DND-41 (cell line): Measurements from ENCODE around the gene SEL1L2.

Source experiments
- ATAC-seq: fragments of 200-7000 bp; cut with Tn5 transposase; 3 replicates; pipeline ENCODE4 v1.9.1; 2021; ENCODE audit warnings: low read depth; ENCODE audit not compliant: insufficient read depth
- DNase-seq: peaks from one replicate; pipeline ENCODE4 v3.0.0-alpha.2; 2020
- H2AFZ ChIP-seq: 2 replicates; pipeline ENCODE4 v1.6.0; 2012; ENCODE audit warnings: low read depth, low read length
- H3K27ac ChIP-seq: 2 replicates; pipeline ENCODE4 v1.5.1; 2012; ENCODE audit warnings: low read length, inconsistent platforms
- H3K27me3 ChIP-seq: fragments of 200-600 bp; sonication (generic); 2 replicates; pipeline ENCODE4 v1.6.0; 2012; ENCODE audit warnings: low read length, mild to moderate bottlenecking, inconsistent platforms; ENCODE audit not compliant: insufficient read depth, poor library complexity
- H3K36me3 ChIP-seq: 2 replicates; pipeline ENCODE4 v1.5.1; 2012; ENCODE audit warnings: low read length, inconsistent platforms; ENCODE audit not compliant: insufficient read depth
- H3K4me1 ChIP-seq: 2 replicates; pipeline ENCODE4 v1.5.1; 2012; ENCODE audit warnings: mild to moderate bottlenecking, low read length; ENCODE audit not compliant: insufficient read depth
- H3K4me2 ChIP-seq: 2 replicates; pipeline ENCODE4 v1.6.0; 2012; ENCODE audit warnings: mild to moderate bottlenecking, moderate library complexity, low read length, inconsistent platforms; ENCODE audit not compliant: insufficient read depth
- H3K4me3 ChIP-seq, 2 experiments: fragments of 200-600 bp in 1 of 2; shearing (Covaris generic) in 1 of 2; 2 replicates each; pipeline ENCODE4 v1.5.1; 2012 to 2016; ENCODE audit warnings: inconsistent platforms in 2 of 2, low read length in 2 of 2, mild to moderate bottlenecking in 2 of 2, low read depth in 1 of 2, moderate library complexity in 1 of 2
- H3K79me2 ChIP-seq: 2 replicates; pipeline ENCODE4 v1.6.0; 2012; ENCODE audit warnings: low read length, inconsistent platforms; ENCODE audit not compliant: insufficient read depth
- H3K9ac ChIP-seq: 2 replicates; pipeline ENCODE4 v1.6.0; 2012; ENCODE audit warnings: low read depth, mild to moderate bottlenecking, inconsistent platforms, low read length, moderate library complexity
- H3K9me3 ChIP-seq: 2 replicates; pipeline ENCODE4 v1.5.1; 2012; ENCODE audit warnings: low read length, moderate library complexity, mild to moderate bottlenecking, inconsistent platforms; ENCODE audit not compliant: insufficient read depth, severe bottlenecking
- H4K20me1 ChIP-seq: 2 replicates; pipeline ENCODE4 v1.6.0; 2012; ENCODE audit warnings: low read length; ENCODE audit not compliant: insufficient read depth
- EZH2 ChIP-seq: IDR thresholded peaks from 3 replicates; pipeline ENCODE4 v1.6.1; 2012; ENCODE audit warnings: borderline replicate concordance, low read depth, mild to moderate bottlenecking, moderate library complexity, low read length, inconsistent platforms; ENCODE audit not compliant: severe bottlenecking
- TF ChIP-seq, protein P1 (sequence below): IDR thresholded peaks from 2 replicates; pipeline ENCODE4 v1.5.1; 2012; ENCODE audit warnings: borderline replicate concordance, low read length, moderate library complexity, mild to moderate bottlenecking; ENCODE audit not compliant: poor library complexity, severe bottlenecking; ENCODE audit errors: extremely low read depth

The SEL1L2 gene

DNA sequence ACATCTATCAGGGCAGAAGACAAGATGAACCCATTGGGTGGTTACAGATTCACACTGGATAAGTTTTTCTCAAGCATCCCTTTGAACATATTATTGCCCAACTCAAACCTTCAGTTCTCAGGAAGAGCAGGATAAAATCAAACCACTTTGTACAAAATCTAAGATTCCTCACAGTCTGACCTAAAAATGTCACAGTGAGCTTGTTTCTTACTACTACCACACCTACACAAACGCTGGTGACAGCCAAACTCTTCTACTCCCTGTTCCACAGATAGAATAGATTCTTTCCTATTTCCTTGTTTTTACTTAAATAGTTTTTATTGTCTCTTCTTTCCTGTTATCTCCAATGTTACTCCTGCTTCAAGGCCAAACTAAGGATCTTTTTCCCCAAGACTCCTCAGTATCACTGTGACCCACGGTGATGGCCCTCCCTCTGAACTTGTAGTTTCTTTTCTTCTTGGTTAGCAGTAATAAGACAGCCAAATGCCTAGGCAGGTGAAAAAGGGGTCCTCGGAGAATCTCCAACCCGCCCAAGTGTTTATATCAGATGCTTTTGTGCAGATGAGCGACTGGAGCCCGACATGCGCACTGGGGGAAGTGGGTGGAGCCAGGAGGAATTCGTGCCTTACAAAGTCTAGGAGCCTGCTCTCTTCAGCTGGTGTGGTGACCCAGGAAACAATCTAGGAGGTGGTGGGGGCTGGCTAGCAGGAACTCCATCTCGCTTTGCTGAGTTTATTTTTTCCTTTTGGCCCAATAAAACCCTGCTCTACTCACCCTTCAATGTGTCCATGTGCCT is 53.4 kb downstream of the SEL1L2 start:
- ATAC-seq (no peak), DNase-seq (no peak)
- H4K20me1 ChIP-seq: no peaks in the 10 kb centered on the region
- H3K4me1 ChIP-seq: no peaks in the 10 kb centered on the region
- TF ChIP-seq, protein P1, sequence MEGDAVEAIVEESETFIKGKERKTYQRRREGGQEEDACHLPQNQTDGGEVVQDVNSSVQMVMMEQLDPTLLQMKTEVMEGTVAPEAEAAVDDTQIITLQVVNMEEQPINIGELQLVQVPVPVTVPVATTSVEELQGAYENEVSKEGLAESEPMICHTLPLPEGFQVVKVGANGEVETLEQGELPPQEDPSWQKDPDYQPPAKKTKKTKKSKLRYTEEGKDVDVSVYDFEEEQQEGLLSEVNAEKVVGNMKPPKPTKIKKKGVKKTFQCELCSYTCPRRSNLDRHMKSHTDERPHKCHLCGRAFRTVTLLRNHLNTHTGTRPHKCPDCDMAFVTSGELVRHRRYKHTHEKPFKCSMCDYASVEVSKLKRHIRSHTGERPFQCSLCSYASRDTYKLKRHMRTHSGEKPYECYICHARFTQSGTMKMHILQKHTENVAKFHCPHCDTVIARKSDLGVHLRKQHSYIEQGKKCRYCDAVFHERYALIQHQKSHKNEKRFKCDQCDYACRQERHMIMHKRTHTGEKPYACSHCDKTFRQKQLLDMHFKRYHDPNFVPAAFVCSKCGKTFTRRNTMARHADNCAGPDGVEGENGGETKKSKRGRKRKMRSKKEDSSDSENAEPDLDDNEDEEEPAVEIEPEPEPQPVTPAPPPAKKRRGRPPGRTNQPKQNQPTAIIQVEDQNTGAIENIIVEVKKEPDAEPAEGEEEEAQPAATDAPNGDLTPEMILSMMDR: no peak
- no peak for TF ChIP-seq EZH2
- H3K36me3 ChIP-seq: no peaks in the 10 kb centered on the region
- H3K9ac ChIP-seq: no peak overlapping the region
- no peak overlapping the region for H3K27ac ChIP-seq
- no peaks in the 10 kb centered on the region for H3K9me3 ChIP-seq
- H2AFZ ChIP-seq: no peak overlapping the region
- H3K4me2 ChIP-seq: no peak overlapping the region
- H3K27me3 ChIP-seq: peaks cover 17% of the 10 kb centered on the region
- no peak overlapping the region for H3K4me3 ChIP-seq
- no peaks in the 10 kb centered on the region for H3K79me2 ChIP-seq

DNA sequence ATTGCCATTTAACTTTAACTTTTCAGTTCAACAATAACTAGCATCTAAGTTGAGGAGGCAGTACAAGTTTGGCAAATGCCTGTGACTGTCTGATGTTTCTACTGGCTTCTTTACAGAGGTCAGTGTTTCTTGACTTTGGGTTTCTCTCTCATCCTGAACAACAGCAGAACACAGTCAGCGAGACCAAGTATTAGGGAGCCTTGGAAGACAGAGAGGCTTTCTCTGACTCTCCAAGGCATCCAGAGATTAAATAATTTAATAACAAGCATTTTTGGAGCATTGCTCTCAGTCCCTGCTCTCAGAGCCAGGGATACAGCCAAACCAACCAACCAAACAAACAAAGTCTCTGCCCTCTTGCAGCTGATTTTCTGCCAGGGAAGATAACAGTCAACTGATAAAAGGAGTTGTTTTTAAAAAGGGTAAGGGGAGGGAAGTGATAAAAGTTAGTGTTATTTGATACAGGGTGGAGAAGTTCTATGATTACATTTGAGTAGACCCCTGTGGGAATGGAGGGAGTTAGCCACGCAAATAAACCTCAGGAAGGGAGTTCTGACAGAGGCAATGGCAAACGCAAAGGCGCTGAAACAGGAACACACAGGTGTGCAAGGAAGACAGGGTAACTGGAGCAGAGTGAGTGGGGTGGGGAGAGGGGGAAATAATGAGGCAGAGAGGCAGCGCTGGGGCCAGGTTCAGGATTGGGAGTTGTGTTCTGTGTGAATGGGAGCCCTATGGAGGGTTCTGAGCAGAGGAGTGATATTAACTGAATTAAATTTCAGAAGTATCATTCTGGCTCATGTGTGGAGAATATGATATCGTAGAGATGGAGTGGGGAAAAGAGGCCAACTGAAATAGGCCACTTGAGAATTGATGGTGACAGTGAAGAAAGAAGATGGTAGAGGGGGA is 55.2 kb downstream of the SEL1L2 start:
- Histone ChIP-seq H3K79me2 (no peaks in the 10 kb centered on the region), H3K4me3 (no peak overlapping the region), H3K9ac (no peak overlapping the region), H2AFZ (peak overlapping the region; percentile 47; the same call in 1 of the 2 replicates), H3K36me3 (no peaks in the 10 kb centered on the region), H3K4me2 (no peak overlapping the region), H3K27ac (no peak overlapping the region), H3K4me1 (no peaks in the 10 kb centered on the region), H4K20me1 (no peaks in the 10 kb centered on the region), H3K27me3 (peaks cover 11% of the 10 kb centered on the region), H3K9me3 (no peaks in the 10 kb centered on the region)
- ATAC-seq (no peak), DNase-seq (no peak)
- TF ChIP-seq, protein P1: no peak
- no peak for TF ChIP-seq EZH2

DNA sequence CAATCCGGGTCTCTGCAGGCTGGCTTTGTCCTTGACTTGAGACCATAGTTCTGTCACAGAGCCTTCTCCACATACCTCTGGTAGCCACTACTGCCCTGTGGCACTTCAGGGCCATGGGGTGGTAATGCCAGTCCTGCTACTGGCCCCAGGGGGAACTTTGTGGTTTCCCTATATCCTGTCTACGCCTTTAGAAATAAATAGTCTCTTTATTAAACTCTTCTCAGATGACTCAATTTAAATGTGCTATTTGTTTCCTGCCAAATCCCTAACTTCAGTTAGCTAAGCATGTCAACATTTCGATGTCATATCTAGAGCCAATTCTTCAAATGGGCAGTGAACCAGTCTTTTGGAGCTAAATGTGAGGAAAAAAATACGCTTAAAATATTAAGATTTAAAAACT is 60.1 kb downstream of the SEL1L2 start:
- ATAC-seq (peak; percentile 47; the same call in 2 of the 3 replicates), DNase-seq (no peak)
- no peaks in the 10 kb centered on the region for H3K36me3 ChIP-seq
- no peak for TF ChIP-seq EZH2
- TF ChIP-seq, protein P1: no peak
- H3K9me3 ChIP-seq: no peaks in the 10 kb centered on the region
- no peaks in the 10 kb centered on the region for H3K79me2 ChIP-seq
- H2AFZ ChIP-seq: no peak overlapping the region
- no peaks in the 10 kb centered on the region for H4K20me1 ChIP-seq
- H3K27me3 ChIP-seq: peaks cover 10% of the 10 kb centered on the region
- no peak overlapping the region for H3K4me2 ChIP-seq
- H3K9ac ChIP-seq: no peak overlapping the region
- no peak overlapping the region for H3K4me3 ChIP-seq
- no peak overlapping the region for H3K27ac ChIP-seq
- H3K4me1 ChIP-seq: no peaks in the 10 kb centered on the region
